Naive B cell (primary cell): ENCODE measurements around the gene UNC5A. TPM values are rescaled to one million over a fixed set of nuclear protein-coding genes. Genes with fewer than 3 reads are reported as not detected.
"Not testable (repeated sequence)": the region's sequence is repeated elsewhere in the genome, so short reads cannot be mapped to it uniquely, and the experiment has no call there.

Experiments used
- ATAC-seq, 2 donors: fragments of 150-1000 bp; cut with Tn5 transposase; 2 replicates each; pipeline ENCODE4 v1.10.0; 2021; ENCODE audit warnings: low read depth in 2 of 2, mild to moderate bottlenecking in 2 of 2, moderate library complexity in 2 of 2
- DNase-seq: peaks from one replicate; pipeline ENCODE4 v3.0.0; 2022
- H3K27ac Mint-ChIP-seq, 6 donors: one replicate each; pipeline ENCODE4 v1.8.0; 2020 to 2022; ENCODE audit warnings: mild to moderate bottlenecking in 6 of 6, mixed read lengths in 6 of 6, moderate library complexity in 5 of 6, inconsistent platforms in 2 of 6
- H3K27me3 Mint-ChIP-seq, 3 donors: one replicate each; pipeline ENCODE4 v1.8.0; 2021 to 2022; ENCODE audit warnings: mixed read lengths in 3 of 3, mild to moderate bottlenecking in 1 of 3
- H3K36me3 Mint-ChIP-seq, 2 donors: one replicate each; pipeline ENCODE4 v1.8.0; 2020 to 2022; ENCODE audit warnings: mixed read lengths in 2 of 2, inconsistent platforms in 1 of 2, mild to moderate bottlenecking in 1 of 2
- H3K4me1 Mint-ChIP-seq, 3 donors: one replicate each; pipeline ENCODE4 v1.8.0; 2020 to 2022; ENCODE audit warnings: mixed read lengths in 3 of 3, inconsistent platforms in 1 of 3, mild to moderate bottlenecking in 1 of 3, moderate library complexity in 1 of 3
- H3K4me3 Mint-ChIP-seq, 8 donors: one replicate each; pipeline ENCODE4 v1.8.0; 2020 to 2022; ENCODE audit warnings: mild to moderate bottlenecking in 8 of 8, mixed read lengths in 8 of 8, moderate library complexity in 8 of 8, inconsistent platforms in 2 of 8
- H3K9me3 Mint-ChIP-seq, 7 donors: one replicate each; pipeline ENCODE4 v1.8.0; 2020 to 2022; ENCODE audit warnings: mixed read lengths in 7 of 7, mild to moderate bottlenecking in 5 of 7, inconsistent platforms in 2 of 7, moderate library complexity in 1 of 7
- polyA plus RNA-seq, 6 donors: library from polyadenylated mRNA; unstranded; fragments of 300-500 nt; fragmentation: Illumina TruSeq; gene quantifications; one replicate each; pipeline ENCODE4 v1.2.3, GENCODE V29; 2021; ENCODE audit warnings: low read depth in 6 of 6

The UNC5A gene
- polyA plus RNA-seq, 6 donors from 2014 or later: not detected

- ATAC-seq: no peak
- Mint-ChIP-seq H3K27me3 (peaks cover 25 to 77% (median 66%) of the 10 kb centered on the region in 3 donors), H3K27ac (no peak overlapping the region), H3K36me3 (no peaks in the 10 kb centered on the region), H3K9me3 (peaks cover 0 to 6% (median 3%) of the 10 kb centered on the region in 7 donors), H3K4me1 (peaks cover 0 to 4% (median 0%) of the 10 kb centered on the region in 3 donors), H3K4me3 (no peak overlapping the region)
- DNase-seq: no peak
These were observed 52.1 kb downstream of the UNC5A start for GRCh38 chr5:176862330-176862995.

- no peak for ATAC-seq
- Mint-ChIP-seq H3K9me3 (peaks cover 0 to 4% (median 2%) of the 10 kb centered on the region in 7 donors), H3K36me3 (no peaks in the 10 kb centered on the region), H3K4me1 (peaks cover 0 to 4% (median 0%) of the 10 kb centered on the region in 3 donors), H3K4me3 (peak overlapping the region in 1 of 8 donors; percentile 35), H3K27ac (no peak overlapping the region), H3K27me3 (peaks cover 23 to 75% (median 59%) of the 10 kb centered on the region in 3 donors)
- DNase-seq: no peak
These were observed 52.8 kb downstream of the UNC5A start for GRCh38 chr5:176863041-176863764.

GRCh38 chr5:176863765-176864098 lies 53.4 kb downstream of the UNC5A start:
- ATAC-seq: no peak
- Mint-ChIP-seq H3K4me3 (no peak overlapping the region), H3K4me1 (peaks cover 0 to 4% (median 0%) of the 10 kb centered on the region in 3 donors), H3K27ac (no peak overlapping the region), H3K36me3 (no peaks in the 10 kb centered on the region), H3K9me3 (peaks cover 0 to 2% (median 0%) of the 10 kb centered on the region in 7 donors), H3K27me3 (peaks cover 18 to 72% (median 53%) of the 10 kb centered on the region in 3 donors)
- no peak for DNase-seq

GRCh38 chr5:176864755-176865154 lies 54.4 kb downstream of the UNC5A start:
- Mint-ChIP-seq H3K27me3 (peaks cover 18 to 72% (median 52%) of the 10 kb centered on the region in 3 donors), H3K36me3 (no peaks in the 10 kb centered on the region), H3K27ac (no peak overlapping the region), H3K4me1 (peaks cover 0 to 4% (median 0%) of the 10 kb centered on the region in 3 donors), H3K9me3 (peaks cover 0 to 2% (median 0%) of the 10 kb centered on the region in 7 donors), H3K4me3 (no peak overlapping the region)
- ATAC-seq: no peak
- no peak for DNase-seq

DNA sequence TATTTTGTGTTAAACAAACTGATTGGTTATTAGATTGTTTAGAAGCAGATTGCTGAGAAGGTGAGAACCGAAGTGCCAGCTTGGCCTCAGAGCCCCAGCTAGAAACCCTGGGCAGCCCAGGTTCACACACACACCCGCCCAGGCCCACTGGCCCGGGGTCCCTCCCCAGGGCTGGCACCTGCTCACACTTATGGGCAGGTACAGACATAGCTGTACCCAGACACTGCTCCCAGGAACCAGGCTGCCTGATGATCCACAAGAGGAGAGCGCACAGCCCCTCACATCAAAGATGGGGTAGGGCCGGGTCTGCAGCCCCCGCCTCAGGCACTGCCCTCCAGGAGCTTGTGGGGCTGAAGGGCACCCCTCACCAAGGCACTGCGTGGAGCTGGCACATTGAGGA lies 55.6 kb downstream of the UNC5A start:
- DNase-seq: no peak
- H3K36me3 Mint-ChIP-seq: no peaks in the 10 kb centered on the region
- peaks cover 3 to 7% (median 4%) of the 10 kb centered on the region in 3 donors for H3K4me1 Mint-ChIP-seq
- no peak overlapping the region for H3K27ac Mint-ChIP-seq
- no peak overlapping the region for H3K4me3 Mint-ChIP-seq
- no peak for ATAC-seq
- peaks cover 0 to 2% (median 0%) of the 10 kb centered on the region in 7 donors for H3K9me3 Mint-ChIP-seq
- H3K27me3 Mint-ChIP-seq: peaks cover 18 to 63% (median 43%) of the 10 kb centered on the region in 3 donors

- H3K4me3 Mint-ChIP-seq: peak overlapping the region in 1 of 8 donors; percentile 6
- H3K4me1 Mint-ChIP-seq: peaks cover 3 to 7% (median 4%) of the 10 kb centered on the region in 3 donors
- H3K36me3 Mint-ChIP-seq: no peaks in the 10 kb centered on the region
- DNase-seq (no peak), ATAC-seq (no peak)
- no peak overlapping the region for H3K27ac Mint-ChIP-seq
- H3K27me3 Mint-ChIP-seq: peaks cover 16 to 56% (median 40%) of the 10 kb centered on the region in 3 donors
- peaks cover 0 to 2% (median 0%) of the 10 kb centered on the region in 7 donors for H3K9me3 Mint-ChIP-seq
These were observed 56.5 kb downstream of the UNC5A start for GRCh38 chr5:176866707-176867310.

- H3K9me3 Mint-ChIP-seq: peaks cover 0 to 6% (median 0%) of the 10 kb centered on the region in 7 donors
- peaks cover 0 to 5% of the 10 kb centered on the region in 2 donors for H3K36me3 Mint-ChIP-seq
- no peak overlapping the region for H3K4me3 Mint-ChIP-seq
- H3K27ac Mint-ChIP-seq: no peak overlapping the region
- H3K4me1 Mint-ChIP-seq: peaks cover 4 to 8% (median 5%) of the 10 kb centered on the region in 3 donors
- ATAC-seq: no peak
- no peak for DNase-seq
- H3K27me3 Mint-ChIP-seq: peaks cover 12 to 45% (median 31%) of the 10 kb centered on the region in 3 donors
These were observed 57.8 kb downstream of the UNC5A start for GRCh38 chr5:176868126-176868525.

DNA sequence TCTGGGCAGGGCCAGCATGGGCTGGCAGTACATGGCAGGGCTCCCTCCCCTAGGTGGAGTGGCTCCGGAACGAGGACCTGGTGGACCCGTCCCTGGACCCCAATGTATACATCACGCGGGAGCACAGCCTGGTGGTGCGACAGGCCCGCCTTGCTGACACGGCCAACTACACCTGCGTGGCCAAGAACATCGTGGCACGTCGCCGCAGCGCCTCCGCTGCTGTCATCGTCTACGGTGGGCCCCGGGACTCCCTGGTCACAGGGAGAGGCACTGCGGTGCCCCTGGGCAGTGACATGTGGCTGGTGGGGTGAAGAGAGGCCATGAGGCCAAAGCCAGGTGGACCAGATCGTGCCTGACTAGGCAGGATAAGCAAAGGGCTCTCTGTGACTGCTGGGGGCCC lies 58.4 kb downstream of the UNC5A start:
- Mint-ChIP-seq H3K4me1 (peaks cover 4 to 9% (median 6%) of the 10 kb centered on the region in 3 donors), H3K36me3 (peaks cover 0 to 8% of the 10 kb centered on the region in 2 donors), H3K27me3 (peaks cover 12 to 39% (median 25%) of the 10 kb centered on the region in 3 donors), H3K9me3 (peaks cover 0 to 6% (median 0%) of the 10 kb centered on the region in 7 donors), H3K4me3 (no peak overlapping the region), H3K27ac (no peak overlapping the region)
- ATAC-seq (no peak), DNase-seq (no peak)

DNA sequence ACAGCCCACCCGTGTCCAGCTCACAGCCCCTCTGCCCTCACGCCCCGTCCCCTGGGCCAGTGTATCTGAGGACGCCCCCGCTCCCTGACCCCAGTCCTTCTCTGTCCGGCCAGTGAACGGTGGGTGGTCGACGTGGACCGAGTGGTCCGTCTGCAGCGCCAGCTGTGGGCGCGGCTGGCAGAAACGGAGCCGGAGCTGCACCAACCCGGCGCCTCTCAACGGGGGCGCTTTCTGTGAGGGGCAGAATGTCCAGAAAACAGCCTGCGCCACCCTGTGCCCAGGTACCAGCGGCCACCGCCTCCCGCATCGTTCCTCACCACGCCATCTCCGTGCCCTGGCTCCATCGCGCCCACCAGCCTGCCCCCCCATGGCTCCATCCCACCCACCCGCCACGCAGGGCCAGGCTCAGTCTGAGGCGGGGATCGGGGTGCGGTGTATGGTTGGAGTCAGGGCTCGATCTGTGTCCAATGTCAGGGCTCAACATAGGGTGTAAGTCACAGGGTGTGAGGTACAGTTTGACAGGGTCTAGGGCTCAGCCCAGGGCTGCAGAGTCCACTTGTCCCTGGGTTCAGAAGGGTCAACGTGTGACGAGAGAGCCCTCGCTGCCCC lies 59.2 kb downstream of the UNC5A start:
- no peak overlapping the region for H3K4me3 Mint-ChIP-seq
- H3K9me3 Mint-ChIP-seq: peaks cover 0 to 6% (median 0%) of the 10 kb centered on the region in 7 donors
- H3K27me3 Mint-ChIP-seq: peaks cover 5 to 35% (median 20%) of the 10 kb centered on the region in 3 donors
- H3K36me3 Mint-ChIP-seq: peaks cover 0 to 8% of the 10 kb centered on the region in 2 donors
- no peak overlapping the region for H3K27ac Mint-ChIP-seq
- peaks cover 4 to 9% (median 6%) of the 10 kb centered on the region in 3 donors for H3K4me1 Mint-ChIP-seq
- ATAC-seq (no peak), DNase-seq (no peak)

GRCh38 chr5:176870110-176870591 lies 59.8 kb downstream of the UNC5A start:
- peaks cover 0 to 8% of the 10 kb centered on the region in 2 donors for H3K36me3 Mint-ChIP-seq
- H3K27me3 Mint-ChIP-seq: peaks cover 4 to 35% (median 24%) of the 10 kb centered on the region in 3 donors
- ATAC-seq (no peak), DNase-seq (no peak)
- peaks cover 0 to 6% (median 0%) of the 10 kb centered on the region in 7 donors for H3K9me3 Mint-ChIP-seq
- peaks cover 4 to 9% (median 6%) of the 10 kb centered on the region in 3 donors for H3K4me1 Mint-ChIP-seq
- peak overlapping the region in 1 of 6 donors; percentile 59 for H3K27ac Mint-ChIP-seq
- H3K4me3 Mint-ChIP-seq: no peak overlapping the region

DNA sequence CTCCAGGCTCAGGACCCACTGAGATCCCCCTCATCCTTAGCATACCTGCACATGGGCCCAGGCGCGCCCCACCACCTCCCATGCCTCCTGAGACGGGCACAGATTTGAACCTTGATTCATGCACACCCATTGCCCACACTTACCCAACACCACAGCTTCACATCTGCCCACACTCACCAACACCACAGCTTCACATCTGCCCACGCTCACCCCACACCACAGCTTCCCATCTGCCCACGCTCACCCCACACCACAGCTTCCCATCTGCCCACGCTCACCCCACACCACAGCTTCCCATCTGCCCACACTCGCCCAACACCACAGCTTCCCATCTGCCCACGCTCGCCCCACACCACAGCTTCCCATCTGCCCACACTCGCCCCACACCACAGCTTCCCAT lies 60.3 kb downstream of the UNC5A start:
- Mint-ChIP-seq H3K36me3 (peaks cover 0 to 11% of the 10 kb centered on the region in 2 donors), H3K27me3 (peaks cover 7 to 35% (median 24%) of the 10 kb centered on the region in 3 donors), H3K4me1 (peaks cover 4 to 10% (median 9%) of the 10 kb centered on the region in 3 donors)
- not testable (repeated sequence) for H3K27ac Mint-ChIP-seq, DNase-seq, H3K4me3 Mint-ChIP-seq, ATAC-seq, H3K9me3 Mint-ChIP-seq

DNA sequence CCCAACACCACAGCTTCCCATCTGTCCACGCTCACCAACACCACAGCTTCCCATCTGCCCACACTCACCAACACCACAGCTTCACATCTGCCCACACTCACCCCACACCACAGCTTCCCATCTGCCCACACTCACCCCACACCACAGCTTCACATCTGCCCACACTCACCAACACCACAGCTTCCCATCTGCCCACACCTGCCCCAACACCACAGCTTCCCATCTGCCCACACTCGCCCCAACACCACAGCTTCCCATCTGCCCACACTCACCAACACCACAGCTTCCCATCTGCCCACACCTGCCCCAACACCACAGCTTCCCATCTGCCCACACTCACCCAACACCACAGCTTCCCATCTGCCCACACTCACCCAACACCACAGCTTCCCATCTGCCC lies 62.2 kb downstream of the UNC5A start:
- Mint-ChIP-seq H3K4me1 (peaks cover 9 to 16% (median 10%) of the 10 kb centered on the region in 3 donors), H3K36me3 (peaks cover 0 to 14% of the 10 kb centered on the region in 2 donors), H3K27me3 (peaks cover 8 to 30% (median 22%) of the 10 kb centered on the region in 3 donors)
- not testable (repeated sequence) for DNase-seq, H3K9me3 Mint-ChIP-seq, H3K27ac Mint-ChIP-seq, ATAC-seq, H3K4me3 Mint-ChIP-seq

DNA sequence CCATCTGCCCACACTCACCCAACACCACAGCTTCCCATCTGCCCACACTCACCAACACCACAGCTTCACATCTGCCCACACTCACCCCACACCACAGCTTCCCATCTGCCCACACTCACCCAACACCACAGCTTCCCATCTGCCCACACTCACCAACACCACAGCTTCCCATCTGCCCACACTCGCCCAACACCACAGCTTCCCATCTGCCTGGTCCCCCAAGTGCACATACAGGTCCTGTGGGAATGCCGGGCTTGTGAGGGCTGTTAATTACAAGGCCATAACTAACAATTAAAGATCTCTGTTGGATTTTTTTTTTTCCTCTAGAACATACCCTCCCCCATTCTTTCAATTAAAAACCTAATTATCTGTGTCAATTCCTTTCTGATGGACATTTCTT lies 62.7 kb downstream of the UNC5A start:
- not testable (repeated sequence) for H3K4me3 Mint-ChIP-seq, H3K9me3 Mint-ChIP-seq, ATAC-seq, DNase-seq, H3K27ac Mint-ChIP-seq
- Mint-ChIP-seq H3K27me3 (peaks cover 8 to 29% (median 22%) of the 10 kb centered on the region in 3 donors), H3K36me3 (peaks cover 0 to 14% of the 10 kb centered on the region in 2 donors), H3K4me1 (peaks cover 9 to 16% (median 10%) of the 10 kb centered on the region in 3 donors)
